Activated CD4-positive, alpha-beta T cell treated with anti-CD3 and anti-CD28 coated beads for 36 hours (primary cell): ENCODE results near the gene ACP7. TPM values are rescaled to one million over a fixed set of nuclear protein-coding genes. Genes with fewer than 3 reads are reported as not detected.

Source experiments
- ATAC-seq: fragments of 200-7000 bp; cut with Tn5 transposase; one replicate; pipeline ENCODE4 v1.10.0; 2021; ENCODE audit warnings: mild to moderate bottlenecking, moderate library complexity
- CTCF ChIA-PET: fragments of 350-600 bp; sonication (Branson Sonifier 250); formaldehyde crosslinking; loops from one replicate; lab custom pipeline; 2021; ENCODE audit warnings: antibody characterized with exemption; lab: Charles Lee
- POLR2A ChIA-PET: fragments of 350-600 bp; sonication (Branson Sonifier 250); formaldehyde crosslinking; loops from one replicate; lab custom pipeline; 2021; ENCODE audit warnings: antibody characterized with exemption, inconsistent platforms; lab: Charles Lee
- DNase-seq: peaks from one replicate; pipeline ENCODE4 v3.0.0-alpha.2; 2020
- H3K27ac Mint-ChIP-seq: one replicate; pipeline ENCODE4 v1.8.0; 2021; ENCODE audit warnings: mixed read lengths
- H3K27me3 Mint-ChIP-seq: one replicate; pipeline ENCODE4 v1.8.0; 2021; ENCODE audit warnings: mixed read lengths
- H3K36me3 Mint-ChIP-seq: one replicate; pipeline ENCODE4 v1.8.0; 2021; ENCODE audit warnings: low read depth, mixed read lengths
- H3K4me1 Mint-ChIP-seq: one replicate; pipeline ENCODE4 v1.8.0; 2021; ENCODE audit warnings: mixed read lengths
- H3K4me3 Mint-ChIP-seq: one replicate; pipeline ENCODE4 v1.8.0; 2021; ENCODE audit warnings: mild to moderate bottlenecking, moderate library complexity, mixed read lengths
- H3K9me3 Mint-ChIP-seq: one replicate; pipeline ENCODE4 v1.8.0; 2021; ENCODE audit warnings: low read depth, mixed read lengths
- intact Hi-C, 2 experiments: fragments of 100-400 bp; cut with DNase I in 1 of 2; cut with micrococcal nuclease in 1 of 2; formaldehyde crosslinking; loops; one replicate each; pipeline versions ENCODE4 v1.14.2 to v1.15.1; 2022 to 2024; cut with DNase I, micrococcal nuclease
- total RNA-seq, 2 experiments: library from RNA; stranded (reverse); gene quantifications; one replicate each; pipeline ENCODE4 v1.2.3, GENCODE V29; 2021

Gene ACP7
- total RNA-seq, 2 experiments from 2014 or later = not detected

DNA sequence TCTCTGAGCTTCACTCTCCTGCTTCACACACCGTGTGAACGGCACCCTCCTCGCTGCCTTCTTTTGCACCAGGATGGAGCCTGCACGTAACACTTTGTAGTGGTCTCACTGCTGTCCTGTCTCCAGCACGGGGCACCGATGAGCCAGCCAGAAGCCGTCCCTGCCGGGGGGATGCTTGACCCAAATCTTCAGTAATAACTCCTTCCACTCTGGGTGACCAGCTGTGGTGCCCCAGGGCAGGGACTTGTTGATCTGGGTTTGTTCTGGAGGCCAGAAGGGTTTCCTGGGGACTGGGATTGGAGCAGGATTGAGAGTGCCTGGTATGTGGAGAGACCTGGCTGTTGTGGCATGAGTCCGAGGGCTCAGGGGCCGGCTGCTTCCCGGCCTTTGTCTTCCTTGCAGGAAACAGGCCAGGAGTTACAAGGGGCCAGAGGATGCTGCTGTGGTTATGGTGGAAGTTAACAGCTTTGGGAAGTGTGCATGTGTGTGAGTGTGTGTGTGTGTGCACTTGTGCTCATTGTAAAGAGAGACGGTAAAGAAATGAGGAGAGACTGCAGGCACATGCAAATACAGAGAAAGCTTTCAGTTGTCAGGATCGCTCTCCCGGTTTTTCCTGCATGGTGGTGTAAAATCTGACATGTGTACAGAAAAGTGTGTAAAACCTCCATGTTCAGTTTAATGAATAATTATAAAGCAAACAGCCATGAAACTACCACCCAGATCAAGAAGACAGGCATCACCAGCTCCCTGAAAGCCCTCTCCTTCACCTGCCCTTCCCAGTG lies 60.3 kb downstream of the ACP7 start:
- no peaks in the 10 kb centered on the region for H3K27me3 Mint-ChIP-seq
- no peak overlapping the region for H3K27ac Mint-ChIP-seq
- no peak overlapping the region for H3K4me3 Mint-ChIP-seq
- ATAC-seq (no peak), DNase-seq (no peak)
- H3K36me3 Mint-ChIP-seq = peaks cover 6% of the 10 kb centered on the region
- ChIA-PET CTCF (interaction anchor here (0.6 kb wide), 1 partner anchor 91 kb away, joined by 3 read pairs; no protein-coding TSS in a partner anchor), POLR2A (no interaction called here)
- no peaks in the 10 kb centered on the region for H3K9me3 Mint-ChIP-seq
- peaks cover 4% of the 10 kb centered on the region for H3K4me1 Mint-ChIP-seq
- intact Hi-C loops = no loop called here

DNA sequence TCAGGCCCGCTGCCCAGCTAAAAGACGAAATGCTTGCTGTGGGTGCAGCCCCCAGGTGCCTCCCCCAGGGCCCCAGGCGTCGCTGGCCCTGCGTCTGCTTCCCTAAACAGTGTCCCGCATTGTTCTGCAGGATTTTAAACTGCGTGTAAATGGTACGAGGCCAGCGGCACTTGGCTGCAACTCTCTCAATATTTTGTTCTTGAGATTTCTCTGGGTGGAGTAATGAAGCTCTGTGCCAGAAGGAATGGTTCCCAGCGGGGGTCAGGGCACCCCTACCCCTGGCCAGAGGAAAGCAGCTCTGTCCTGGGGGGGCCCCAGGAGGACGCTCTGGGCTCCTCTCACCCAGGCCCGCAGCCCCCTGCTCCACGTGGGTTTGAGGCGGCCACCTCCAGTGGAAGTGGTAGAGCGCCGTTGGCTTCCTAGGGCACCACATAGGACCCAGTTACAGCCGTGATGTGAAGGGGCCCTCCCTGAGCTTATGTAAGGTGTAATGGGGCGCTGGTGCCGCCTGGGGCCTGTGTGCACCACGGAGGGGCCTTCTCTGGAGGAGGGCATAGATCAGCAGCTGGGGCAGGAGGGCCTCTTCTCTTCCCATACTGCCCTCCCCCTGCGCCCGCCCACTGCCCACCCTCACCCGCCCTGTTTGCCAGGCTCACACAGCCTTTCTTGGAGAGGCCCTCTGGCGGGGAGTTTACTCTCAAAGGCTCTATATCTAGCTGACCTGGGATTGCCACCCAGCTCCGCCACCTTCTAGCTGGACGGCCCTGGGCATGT lies 61.2 kb downstream of the ACP7 start:
- H3K27ac Mint-ChIP-seq = no peak overlapping the region
- ATAC-seq (no peak), DNase-seq (no peak)
- peaks cover 4% of the 10 kb centered on the region for H3K4me1 Mint-ChIP-seq
- no peaks in the 10 kb centered on the region for H3K9me3 Mint-ChIP-seq
- peaks cover 6% of the 10 kb centered on the region for H3K36me3 Mint-ChIP-seq
- no peaks in the 10 kb centered on the region for H3K27me3 Mint-ChIP-seq
- ChIA-PET POLR2A (no interaction called here), CTCF (interaction anchor here (0.6 kb wide), 1 partner anchor 90 kb away, joined by 3 read pairs; no protein-coding TSS in a partner anchor)
- no peak overlapping the region for H3K4me3 Mint-ChIP-seq
- intact Hi-C loops = no loop called here

DNA sequence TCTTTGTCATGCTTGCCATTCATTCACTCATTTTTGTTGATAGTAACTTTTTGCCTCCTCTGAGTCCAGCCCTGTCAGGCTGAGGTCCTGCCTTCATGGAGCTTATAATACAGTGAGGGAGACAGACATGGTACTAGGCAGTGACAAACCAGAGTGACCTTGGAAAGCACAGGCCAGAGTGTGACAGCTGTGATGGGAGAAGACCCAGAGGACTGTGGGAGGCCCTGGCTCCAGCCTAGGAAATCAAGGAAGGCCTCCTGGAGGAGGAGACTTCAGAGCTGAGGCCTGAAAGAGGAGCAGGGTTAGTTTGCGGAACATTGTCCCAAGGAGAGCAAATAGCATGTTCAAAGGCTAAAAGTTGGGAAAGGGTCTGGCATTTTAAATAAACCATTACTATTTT lies 61.9 kb downstream of the ACP7 start:
- ATAC-seq (no peak), DNase-seq (no peak)
- Mint-ChIP-seq H3K9me3 (no peaks in the 10 kb centered on the region), H3K4me1 (peaks cover 4% of the 10 kb centered on the region), H3K4me3 (no peak overlapping the region), H3K36me3 (peaks cover 6% of the 10 kb centered on the region), H3K27ac (no peak overlapping the region), H3K27me3 (no peaks in the 10 kb centered on the region)
- CTCF ChIA-PET = interaction anchor here (0.9 to 1.0 kb wide), 2 partner anchors 36 to 427 kb away, joined by 3 read pairs; no protein-coding TSS in a partner anchor
- intact Hi-C loops = no loop called here
- POLR2A ChIA-PET = no interaction called here

DNA sequence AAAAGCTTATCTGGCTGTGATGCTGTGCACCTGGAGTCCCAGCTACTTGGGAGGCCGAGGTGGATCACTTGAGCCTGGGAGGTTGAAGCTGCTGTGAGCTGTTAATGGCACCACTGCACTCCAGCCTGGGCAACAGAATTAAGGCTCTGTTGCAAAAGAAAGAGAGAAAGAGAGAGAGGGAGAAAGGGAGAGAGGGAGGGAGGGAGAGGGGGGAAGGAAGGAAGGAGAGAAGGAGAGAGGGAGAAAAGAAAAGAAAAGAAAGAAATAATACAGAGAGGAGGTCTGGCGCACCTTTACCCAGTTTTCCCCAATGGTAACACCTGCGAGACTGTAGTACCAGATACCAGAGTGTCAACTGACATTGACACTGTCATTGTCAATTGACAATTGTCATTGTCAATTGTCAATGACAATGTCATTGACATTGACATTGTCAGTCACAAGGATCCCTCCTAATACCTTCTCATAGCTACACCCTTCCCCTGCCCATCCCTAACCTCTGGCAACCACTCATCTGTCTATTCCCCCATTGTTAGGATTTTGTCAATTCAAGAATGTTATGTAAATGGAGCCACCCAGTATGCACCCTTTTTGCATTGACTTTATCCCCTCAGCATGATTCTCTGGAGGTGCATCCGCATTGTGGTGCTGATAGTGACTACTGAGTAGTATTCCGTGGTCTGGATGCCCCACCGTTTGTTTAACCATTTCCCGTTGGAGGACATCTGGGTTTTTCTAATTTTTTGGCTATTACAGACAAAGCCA lies 62.7 kb downstream of the ACP7 start:
- ChIA-PET POLR2A (no interaction called here), CTCF (interaction anchor here (0.9 to 1.0 kb wide), 2 partner anchors 36 to 426 kb away, joined by 3 read pairs; no protein-coding TSS in a partner anchor)
- Mint-ChIP-seq H3K4me3 (no peak overlapping the region), H3K9me3 (no peaks in the 10 kb centered on the region), H3K27ac (no peak overlapping the region), H3K27me3 (no peaks in the 10 kb centered on the region), H3K36me3 (peaks cover 6% of the 10 kb centered on the region), H3K4me1 (peaks cover 4% of the 10 kb centered on the region)
- intact Hi-C loops = no loop called here
- DNase-seq (no peak), ATAC-seq (no peak)

DNA sequence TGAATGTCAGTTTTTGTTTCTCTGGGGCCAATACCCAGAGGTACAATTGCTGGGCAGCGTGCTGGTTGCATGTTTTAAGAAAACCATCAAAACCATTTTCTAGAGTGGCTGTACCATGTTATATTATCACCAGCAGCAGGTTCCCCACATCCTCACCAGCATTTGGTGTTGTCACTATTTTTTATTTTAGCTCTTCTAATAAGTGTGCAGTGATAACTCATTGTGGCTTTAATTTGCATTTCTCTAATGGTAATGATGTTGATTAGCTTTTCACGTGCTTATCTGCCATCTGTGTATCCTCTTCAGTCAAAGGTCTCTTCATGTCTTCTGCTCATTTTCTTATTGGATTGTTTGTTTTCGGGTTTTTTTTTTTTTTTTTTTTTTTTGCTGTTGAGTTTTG lies 63.3 kb downstream of the ACP7 start:
- H3K4me3 Mint-ChIP-seq = no peak overlapping the region
- intact Hi-C loops = no loop called here
- H3K27me3 Mint-ChIP-seq = no peaks in the 10 kb centered on the region
- ChIA-PET POLR2A (no interaction called here), CTCF (interaction anchor here (0.6 kb wide), 1 partner anchor 481 kb away, joined by 3 read pairs; no protein-coding TSS in a partner anchor)
- ATAC-seq (no peak), DNase-seq (no peak)
- no peaks in the 10 kb centered on the region for H3K9me3 Mint-ChIP-seq
- peaks cover 4% of the 10 kb centered on the region for H3K4me1 Mint-ChIP-seq
- H3K27ac Mint-ChIP-seq = no peak overlapping the region
- H3K36me3 Mint-ChIP-seq = peaks cover 6% of the 10 kb centered on the region

DNA sequence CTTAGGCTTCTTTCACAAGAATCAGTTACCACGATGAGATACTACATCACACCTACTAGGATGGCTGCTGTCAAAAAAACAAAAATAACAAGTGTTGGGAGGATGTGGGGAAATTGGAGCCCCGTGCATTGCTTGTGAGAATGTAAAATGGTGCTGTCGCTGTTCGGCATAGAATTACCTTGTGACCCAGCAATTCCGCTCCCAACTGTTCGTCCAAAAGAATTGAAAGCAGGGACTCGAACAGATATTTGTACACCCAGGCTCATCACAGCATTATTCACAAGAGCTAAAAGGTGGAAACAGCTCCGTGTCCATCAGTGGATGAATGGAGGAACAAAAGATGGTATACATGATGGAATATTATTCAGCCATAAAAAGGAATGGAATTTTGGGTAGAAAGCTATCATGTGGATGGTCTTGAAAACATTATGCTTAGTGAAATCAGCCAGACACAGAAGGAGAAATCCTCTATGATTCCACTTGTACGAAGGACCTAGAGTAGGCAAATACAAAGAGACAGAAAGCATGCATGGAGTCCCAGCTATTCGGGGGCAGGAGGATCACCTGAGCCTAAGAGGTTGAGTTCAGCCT lies 64.9 kb downstream of the ACP7 start:
- CTCF ChIA-PET = interaction anchor here (0.9 kb wide), 1 partner anchor 177 kb away, joined by 3 read pairs; no protein-coding TSS in a partner anchor

DNA sequence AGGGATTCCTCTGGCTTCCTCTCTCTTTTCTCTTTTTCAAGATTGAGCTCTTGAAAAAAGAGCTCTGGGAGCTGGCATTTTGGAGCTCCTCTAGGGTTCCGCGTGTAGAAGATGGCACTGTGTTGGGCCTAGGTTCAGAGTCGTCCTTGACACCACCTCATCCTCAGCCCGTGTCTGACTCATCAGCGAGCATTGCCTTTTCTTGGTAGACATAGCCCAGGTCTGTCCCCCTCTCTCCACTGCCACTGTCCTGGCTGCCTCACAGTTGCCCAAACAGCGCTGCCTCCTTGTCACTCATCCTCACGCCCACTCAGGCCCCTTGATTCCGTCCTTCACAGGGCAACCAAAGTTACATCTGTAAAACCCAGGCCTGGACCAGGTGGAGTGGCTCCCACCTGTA lies 66.1 kb downstream of the ACP7 start:
- H3K27me3 Mint-ChIP-seq = no peaks in the 10 kb centered on the region
- H3K4me3 Mint-ChIP-seq = no peak overlapping the region
- intact Hi-C loops = no loop called here
- H3K4me1 Mint-ChIP-seq = peaks cover 16% of the 10 kb centered on the region
- H3K27ac Mint-ChIP-seq = no peak overlapping the region
- ATAC-seq = no peak
- ChIA-PET CTCF (no interaction called here), POLR2A (no interaction called here)
- peaks cover 6% of the 10 kb centered on the region for H3K36me3 Mint-ChIP-seq
- no peak for DNase-seq
- H3K9me3 Mint-ChIP-seq = no peaks in the 10 kb centered on the region

More for the DNA sequence above, 64.9 kb downstream of the ACP7 start:
- no peak overlapping the region for H3K27ac Mint-ChIP-seq
- no peak overlapping the region for H3K4me3 Mint-ChIP-seq
- ATAC-seq (no peak), DNase-seq (no peak)
- peaks cover 6% of the 10 kb centered on the region for H3K36me3 Mint-ChIP-seq
- H3K9me3 Mint-ChIP-seq = no peaks in the 10 kb centered on the region
- intact Hi-C loops = no loop called here
- POLR2A ChIA-PET = interaction anchor here (0.6 kb wide), 1 partner anchor 85 kb away, joined by 4 read pairs; no protein-coding TSS in a partner anchor
- peaks cover 8% of the 10 kb centered on the region for H3K4me1 Mint-ChIP-seq
- no peaks in the 10 kb centered on the region for H3K27me3 Mint-ChIP-seq

DNA sequence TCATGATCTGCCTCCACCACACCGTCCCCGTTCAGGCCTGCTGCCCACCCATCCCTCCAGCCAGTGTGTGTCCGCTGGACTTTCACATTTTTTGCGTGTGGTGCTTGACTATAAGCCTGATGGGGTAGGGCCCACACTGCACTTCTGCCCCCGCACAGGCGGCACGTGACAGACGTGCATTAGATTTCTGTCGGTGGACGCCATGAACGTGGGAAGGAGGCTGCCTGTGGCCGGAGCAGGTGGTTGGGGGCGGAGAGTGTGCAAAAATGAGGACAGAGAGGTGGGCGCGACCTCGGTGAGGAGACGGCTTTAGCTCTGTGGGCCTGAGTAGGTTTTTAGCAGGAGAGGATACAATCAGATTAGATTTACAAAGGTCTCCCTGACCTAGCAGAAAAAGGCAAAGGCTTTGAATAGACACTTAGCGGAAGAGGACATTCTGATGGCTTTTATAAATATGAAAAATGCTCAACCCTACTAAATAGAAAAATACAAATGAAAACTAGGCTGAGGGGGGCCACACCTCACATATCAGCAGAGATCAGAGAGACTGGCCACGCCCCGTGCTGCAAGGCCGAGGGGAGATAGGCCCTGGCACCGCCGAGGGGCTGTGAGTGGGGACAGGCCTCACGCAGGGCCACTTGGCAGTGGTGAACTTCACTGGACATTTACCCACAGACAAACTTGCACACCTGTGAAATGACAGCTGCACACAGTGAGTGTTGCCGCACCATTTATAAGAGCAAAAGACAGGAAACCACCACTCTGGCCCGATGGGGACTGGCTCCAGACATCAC lies 66.8 kb downstream of the ACP7 start:
- Mint-ChIP-seq H3K27me3 (no peaks in the 10 kb centered on the region), H3K4me1 (peaks cover 19% of the 10 kb centered on the region), H3K27ac (no peak overlapping the region), H3K4me3 (no peak overlapping the region), H3K36me3 (peaks cover 6% of the 10 kb centered on the region), H3K9me3 (no peaks in the 10 kb centered on the region)
- ChIA-PET POLR2A (no interaction called here), CTCF (interaction anchor here (0.6 kb wide), 1 partner anchor 11 kb away, joined by 3 read pairs; no protein-coding TSS in a partner anchor)
- ATAC-seq (no peak), DNase-seq (no peak)
- intact Hi-C loops = no loop called here

DNA sequence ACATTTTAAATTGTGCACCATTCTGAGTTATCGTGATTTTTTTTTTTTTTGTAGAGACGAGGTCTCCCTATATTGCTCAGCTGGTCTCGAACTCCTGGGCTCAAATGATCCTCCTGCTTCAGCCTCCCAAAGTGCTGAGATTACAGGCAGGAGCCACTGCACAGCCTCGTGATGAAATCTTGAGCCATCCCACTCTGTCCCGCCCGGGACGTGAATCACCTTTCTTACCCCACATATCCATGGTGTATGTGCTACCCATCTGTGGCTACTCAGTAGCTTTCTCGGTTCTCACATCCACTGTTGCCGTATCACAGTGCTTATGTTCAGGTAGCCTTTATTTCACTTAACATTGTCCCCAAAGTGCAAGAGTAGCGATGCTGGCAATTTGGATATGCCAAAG lies 67.9 kb downstream of the ACP7 start:
- ATAC-seq (no peak), DNase-seq (no peak)
- Mint-ChIP-seq H3K36me3 (peaks cover 6% of the 10 kb centered on the region), H3K27ac (no peak overlapping the region), H3K27me3 (no peaks in the 10 kb centered on the region), H3K4me1 (peaks cover 24% of the 10 kb centered on the region), H3K4me3 (no peak overlapping the region), H3K9me3 (no peaks in the 10 kb centered on the region)
- POLR2A ChIA-PET = no interaction called here
- CTCF ChIA-PET = no interaction called here
- intact Hi-C loops = no loop called here

DNA sequence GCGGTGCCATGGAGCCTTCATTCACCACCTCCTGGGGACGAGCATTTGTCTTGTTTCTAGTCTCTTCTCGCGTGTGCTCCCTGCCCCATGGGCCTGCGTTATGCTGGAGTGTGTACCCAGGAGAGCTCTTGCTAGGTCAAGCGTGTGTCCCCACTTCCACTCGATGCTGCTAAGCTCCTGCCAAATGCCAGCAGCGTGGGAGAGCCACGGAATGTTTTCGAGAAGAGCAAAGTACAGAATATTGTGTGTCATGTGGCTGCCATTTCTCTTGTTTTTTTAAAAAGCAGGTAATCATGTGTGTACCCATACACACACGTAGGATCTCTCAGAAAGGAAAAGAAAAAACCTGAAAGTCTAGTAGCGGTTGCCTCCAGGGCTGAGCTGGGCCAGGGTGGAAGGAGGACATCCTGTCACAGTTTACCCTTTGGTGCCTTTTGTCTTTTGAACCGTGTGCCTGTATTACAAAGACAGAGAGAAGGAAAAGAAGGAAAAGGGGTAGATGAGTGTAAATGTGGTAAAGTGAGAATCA lies 70.0 kb downstream of the ACP7 start:
- Mint-ChIP-seq H3K9me3 (no peaks in the 10 kb centered on the region), H3K4me3 (no peak overlapping the region), H3K27me3 (no peaks in the 10 kb centered on the region), H3K4me1 (peaks cover 24% of the 10 kb centered on the region), H3K27ac (no peak overlapping the region), H3K36me3 (no peaks in the 10 kb centered on the region)
- ATAC-seq = no peak
- no peak for DNase-seq
- CTCF ChIA-PET = interaction anchor here (0.7 kb wide), 1 partner anchor 237 kb away, joined by 3 read pairs; the partner anchor contains the start of genes MED29 and PAF1
- POLR2A ChIA-PET = no interaction called here
- intact Hi-C loops = no loop called here
